ENCODE measurements around the gene PKN2.

PKN2 gene

GRCh38 chr1:88736633-88737248 is 52.7 kb downstream of the PKN2 start:
- no peak for DNase-seq

GRCh38 chr1:88737338-88737927 is 53.4 kb downstream of the PKN2 start:
- DNase-seq: no peak

DNA sequence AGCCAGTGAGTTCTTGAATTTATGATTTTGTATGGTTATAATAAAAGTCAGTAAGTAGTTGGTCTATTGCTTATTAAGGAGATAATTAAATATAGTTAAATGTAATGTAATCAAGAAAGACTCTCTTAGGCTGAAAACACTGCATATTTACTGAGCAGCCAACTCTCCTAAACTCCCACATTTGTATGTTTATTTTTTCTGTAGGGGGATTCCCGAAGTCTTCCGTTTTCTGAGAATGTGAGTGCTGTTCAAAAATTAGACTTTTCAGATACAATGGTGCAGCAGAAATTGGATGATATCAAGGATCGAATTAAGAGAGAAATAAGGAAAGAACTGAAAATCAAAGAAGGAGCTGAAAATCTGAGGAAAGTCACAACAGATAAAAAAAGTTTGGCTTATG is 56.7 kb downstream of the PKN2 start:
- DNase-seq: no peak

GRCh38 chr1:88741413-88741812 is 57.3 kb downstream of the PKN2 start:
- DNase-seq: no peak

DNA sequence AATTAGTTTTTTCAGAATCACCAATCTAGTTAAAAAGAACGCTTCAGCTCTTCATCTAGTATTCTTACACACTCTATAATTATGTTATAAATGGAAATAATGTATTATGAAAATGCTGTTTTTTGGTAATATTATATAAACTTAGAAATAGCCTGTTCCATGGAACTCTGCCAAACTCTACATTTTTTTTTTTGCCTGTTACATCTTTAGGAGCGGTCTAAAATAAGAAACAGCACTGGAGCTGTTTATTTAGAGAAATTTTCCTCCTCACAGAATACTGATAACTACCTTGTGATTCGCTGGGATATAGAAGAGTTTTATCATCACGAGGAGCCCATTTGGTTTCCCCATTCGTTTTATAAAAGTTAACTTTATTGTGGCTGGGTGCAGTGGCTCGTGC is 58.5 kb downstream of the PKN2 start:
- DNase-seq: no peak

GRCh38 chr1:88744142-88744541 is 60.1 kb downstream of the PKN2 start:
- no peak for DNase-seq

- DNase-seq: no peak
Measured at GRCh38 chr1:88746916-88747315, 62.8 kb downstream of the PKN2 start.

GRCh38 chr1:88751714-88752113 is 67.6 kb downstream of the PKN2 start:
- no peak for DNase-seq

DNA sequence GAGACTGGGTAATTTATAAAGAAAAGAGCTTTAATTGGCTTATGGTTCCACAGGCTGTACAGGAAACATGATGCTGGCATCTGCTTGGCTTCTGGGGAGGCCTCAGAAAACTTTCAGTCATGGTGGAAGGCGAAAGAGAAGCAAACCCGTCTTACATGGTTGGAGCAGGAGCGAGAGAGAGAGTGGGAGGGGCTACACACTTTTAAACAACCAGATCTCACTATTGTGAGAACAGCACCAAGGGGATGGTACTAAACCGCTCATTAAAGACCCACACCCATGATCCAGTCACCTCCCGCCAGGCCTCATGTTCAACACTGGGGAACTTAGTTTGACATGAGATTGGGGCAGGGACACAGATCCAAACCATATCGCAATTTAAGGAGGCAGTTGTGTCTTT is 69.4 kb downstream of the PKN2 start:
- no peak for DNase-seq

GRCh38 chr1:88763649-88764406 is 79.8 kb downstream of the PKN2 start:
- DNase-seq: no peak

GRCh38 chr1:88768187-88768586 is 84.1 kb downstream of the PKN2 start:
- no peak for DNase-seq

GRCh38 chr1:88768816-88769215 is 84.7 kb downstream of the PKN2 start:
- DNase-seq: no peak

GRCh38 chr1:88773540-88774150 is 89.6 kb downstream of the PKN2 start:
- DNase-seq: no peak

GRCh38 chr1:88774151-88774556 is 90.1 kb downstream of the PKN2 start:
- no peak for DNase-seq

- no peak for DNase-seq
Measured at GRCh38 chr1:88777604-88778149, 93.6 kb downstream of the PKN2 start.

DNA sequence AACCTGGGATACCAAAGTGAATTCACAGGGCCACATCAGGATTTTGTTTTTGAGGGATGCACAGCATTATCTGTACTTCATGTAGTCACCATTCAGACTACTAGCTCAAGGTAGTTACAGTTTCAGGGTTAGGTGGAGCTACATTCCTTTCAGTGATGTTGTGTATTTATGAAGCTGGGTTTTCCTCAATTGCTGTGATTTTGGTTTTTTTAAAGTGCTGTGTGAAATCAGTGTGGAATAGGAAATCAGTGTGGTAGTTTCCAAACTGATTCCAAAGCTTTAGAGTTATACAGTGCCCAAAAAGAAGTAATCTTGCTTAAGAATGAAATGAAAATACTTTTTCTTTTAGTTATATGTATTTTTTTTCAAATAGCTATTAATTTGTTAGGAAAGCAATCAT is 95.8 kb downstream of the PKN2 start:
- no peak for DNase-seq

- no peak for DNase-seq
Measured at GRCh38 chr1:88780485-88780884, 96.4 kb downstream of the PKN2 start.

DNA sequence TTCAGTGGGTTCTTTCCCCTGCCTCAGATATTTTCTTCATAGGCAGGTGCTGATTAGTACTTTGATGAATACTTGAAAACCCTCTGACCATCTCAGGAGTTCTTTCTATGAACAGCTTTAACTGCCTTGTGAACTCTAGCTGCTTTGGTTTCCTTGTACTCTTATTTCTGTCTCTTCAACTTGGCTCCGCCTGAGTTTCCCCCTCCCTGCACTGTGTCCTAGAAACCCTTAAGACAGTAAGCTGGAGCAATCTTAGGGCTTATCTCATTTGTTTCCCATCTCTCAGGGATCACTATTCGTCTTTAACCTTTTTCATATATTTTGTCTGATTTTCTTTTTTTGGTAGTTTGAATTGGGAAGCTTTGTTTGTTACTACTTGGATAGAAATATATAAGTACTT is 99.1 kb downstream of the PKN2 start:
- no peak for DNase-seq

DNA sequence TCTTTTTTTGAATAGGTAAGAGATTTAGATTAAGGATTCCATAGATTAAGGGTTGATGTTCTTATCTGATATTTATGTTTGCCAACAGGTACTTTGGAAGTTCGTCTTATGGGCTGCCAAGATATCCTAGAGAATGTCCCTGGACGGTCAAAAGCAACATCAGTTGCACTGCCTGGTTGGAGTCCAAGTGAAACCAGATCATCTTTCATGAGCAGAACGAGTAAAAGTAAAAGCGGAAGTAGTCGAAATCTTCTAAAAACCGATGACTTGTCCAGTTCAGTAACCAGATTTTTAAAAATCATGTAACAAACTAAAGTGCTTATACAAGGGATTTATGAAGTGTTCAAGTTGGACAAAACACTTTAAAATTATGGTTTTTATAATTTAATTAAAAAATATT is 100.5 kb downstream of the PKN2 start:
- DNase-seq: no peak

DNA sequence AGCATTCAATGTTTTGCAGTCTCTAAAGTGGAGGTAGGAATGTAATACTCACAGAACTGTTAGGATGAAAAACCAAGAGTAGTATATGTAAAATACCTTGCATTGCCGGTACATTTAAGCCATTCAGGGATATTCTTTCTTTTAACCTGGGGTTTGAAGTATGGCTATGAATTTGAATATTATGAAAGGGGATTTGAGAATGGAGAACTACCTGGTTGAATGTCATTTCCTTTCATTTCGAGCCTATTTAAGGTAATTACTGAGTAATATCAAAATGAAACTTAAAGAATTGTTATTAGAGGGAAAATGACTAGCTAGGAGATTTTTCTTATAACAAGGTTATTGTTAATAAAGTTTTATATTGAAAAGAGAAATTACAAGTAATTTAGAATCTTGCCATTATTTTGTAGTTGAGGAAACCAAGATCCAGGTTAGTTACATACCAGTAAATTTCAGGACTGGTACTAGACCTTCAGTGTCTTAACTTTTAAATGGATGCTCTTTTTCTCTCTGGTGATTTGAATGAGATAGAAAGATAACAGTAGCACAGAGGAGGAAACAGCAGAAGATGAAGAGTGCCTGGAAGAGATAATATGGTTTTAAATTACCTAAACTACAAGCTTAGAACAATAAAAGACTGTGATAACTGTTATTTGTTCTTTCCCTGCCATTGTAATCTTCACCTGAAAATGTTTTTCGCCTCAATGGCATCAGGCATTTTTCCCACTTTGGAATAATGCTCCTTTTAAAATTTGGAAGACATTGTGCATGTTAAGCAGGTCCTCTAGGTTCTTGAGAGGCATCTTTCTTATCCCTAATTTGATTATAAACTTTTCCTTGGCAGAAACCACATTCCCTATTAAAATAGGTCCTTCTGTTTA is 103.2 kb downstream of the PKN2 start:
- no peak for DNase-seq

DNA sequence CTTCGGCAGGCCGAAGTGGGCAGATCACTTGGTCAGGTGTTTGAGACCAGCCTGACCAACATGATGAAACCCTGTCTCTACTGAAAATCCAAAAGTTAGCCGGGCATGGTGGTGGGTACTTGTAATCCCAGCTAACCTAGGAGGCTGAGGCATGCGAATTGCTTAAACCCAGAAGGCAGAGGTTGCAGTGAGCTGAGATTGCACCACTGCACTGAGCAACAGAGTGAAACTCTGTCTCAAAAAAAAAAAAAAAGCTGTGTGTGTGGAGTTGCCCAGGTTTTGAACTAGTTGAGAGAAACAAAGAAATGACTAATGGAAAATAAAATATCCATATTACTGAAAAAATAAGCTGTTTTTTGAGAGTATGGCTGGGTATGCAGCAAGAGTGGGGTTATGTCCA is 107.1 kb downstream of the PKN2 start:
- DNase-seq: no peak

- no peak for DNase-seq
Measured at GRCh38 chr1:88799491-88799890, 115.4 kb downstream of the PKN2 start.
